Ascending aorta (tissue), 2 donors: ENCODE data around the gene SLC27A2. TPM values are rescaled to one million over a fixed set of nuclear protein-coding genes. Genes with fewer than 3 reads are reported as not detected.
"Not testable (repeated sequence)": the region's sequence is repeated elsewhere in the genome, so short reads cannot be mapped to it uniquely, and the experiment has no call there.

Experiments
- DNase-seq, 2 donors: peaks; one replicate each; pipeline ENCODE4 v3.0.0-alpha.2; 2019; ENCODE audit warnings: low spot score in 2 of 2
- H3K27ac ChIP-seq, 2 donors: fragments of 200-600 bp; sonication (generic); one replicate each; pipeline ENCODE4 v1.5.1; 2016 to 2017; ENCODE audit warnings: mild to moderate bottlenecking in 1 of 2
- H3K27me3 ChIP-seq: fragments of 200-600 bp; sonication (generic); one replicate; pipeline ENCODE4 v1.5.1; 2017
- H3K36me3 ChIP-seq, 2 donors: fragments of 200-600 bp; sonication (generic); one replicate each; pipeline ENCODE4 v1.5.1; 2016
- H3K4me1 ChIP-seq, 2 donors: fragments of 200-600 bp; sonication (generic); one replicate each; pipeline ENCODE4 v1.5.1; 2016 to 2017; ENCODE audit warnings: mild to moderate bottlenecking in 1 of 2
- H3K4me3 ChIP-seq, 2 donors: fragments of 200-600 bp; sonication (generic); one replicate each; pipeline ENCODE4 v1.5.1; 2016 to 2017; ENCODE audit warnings: mild to moderate bottlenecking in 1 of 2
- H3K9me3 ChIP-seq, 2 donors: fragments of 200-600 bp; sonication (generic); one replicate each; pipeline ENCODE4 v1.5.1; 2016
- CTCF ChIP-seq, 3 experiments: fragments of 200-600 bp in 2 of 3; fragments of 450-650 bp in 1 of 3; sonication (generic) in 2 of 3; IDR thresholded peaks; one replicate each; pipeline ENCODE4 v1.5.1; 2016 to 2019; ENCODE audit warnings: antibody characterized with exemption in 3 of 3, mild to moderate bottlenecking in 1 of 3, moderate library complexity in 1 of 3
- intact Hi-C: fragments of 100-400 bp; cut with DNase I; formaldehyde crosslinking; loops from one replicate; pipeline ENCODE4 v1.15.1; 2023
- total RNA-seq: library from RNA; depleted of rRNA; stranded (reverse); fragments of >200 nt; gene quantifications from one replicate; pipeline ENCODE4 v1.1.0, GENCODE V29; 2016

The SLC27A2 gene
- total RNA-seq: not detected

GRCh38 chr15:50181969-50182218 lies at the start of gene SLC27A2:
Gene SLC27A2 (plus strand): TSS chr15:50182196. CDS start chr15:50182428, 232 bp downstream.
- H3K27ac ChIP-seq: no peak within 1 kb of the TSS
- no peaks in the 10 kb centered on the region for H3K9me3 ChIP-seq
- no peak for DNase-seq
- H3K4me1 ChIP-seq: peaks cover 2 to 3% of the 10 kb centered on the region in 2 donors
- H3K27me3 ChIP-seq: no peaks in the 10 kb centered on the region
- peak in 1 of 3 experiments; percentile 14 for TF ChIP-seq CTCF (IDR thresholded peaks at IDR 0.05)
- peak within 1 kb of the TSS; percentile 49 to 65 for H3K4me3 ChIP-seq
- no peaks in the 10 kb centered on the region for H3K36me3 ChIP-seq
- intact Hi-C loops: no loop called here

- H3K36me3 ChIP-seq, H3K4me1 ChIP-seq, H3K27me3 ChIP-seq, H3K4me3 ChIP-seq, intact Hi-C loops, H3K27ac ChIP-seq, DNase-seq, H3K9me3 ChIP-seq: not testable (repeated sequence)
Measured at GRCh38 chr15:50132251-50132984, 49.6 kb upstream of the SLC27A2 start.

DNA sequence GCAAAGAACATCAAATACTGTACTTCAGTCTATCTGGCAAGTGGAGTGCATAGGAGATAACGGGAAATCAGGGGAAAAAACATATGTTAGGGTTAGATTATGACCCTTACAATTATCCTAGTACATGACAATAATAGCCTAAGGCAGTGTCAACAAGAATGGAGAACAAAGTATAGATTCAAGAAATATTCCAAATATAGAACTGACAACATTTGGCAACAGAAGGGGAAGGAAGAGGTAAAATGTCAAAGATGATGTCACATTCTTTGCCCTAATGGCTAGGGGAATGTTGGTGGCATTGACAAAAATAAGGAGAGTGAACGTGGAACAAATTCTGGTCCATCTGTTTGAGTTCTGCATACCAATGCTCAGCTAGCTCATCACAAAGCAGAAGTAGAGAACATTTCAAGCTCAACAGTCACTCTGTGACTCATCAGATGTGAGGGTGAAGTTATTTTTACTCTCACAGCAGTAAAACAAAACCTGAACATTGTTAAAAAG lies 47.4 kb upstream of the SLC27A2 start:
- no peak for DNase-seq
- no peaks in the 10 kb centered on the region for H3K36me3 ChIP-seq
- H3K27ac ChIP-seq: peak overlapping the region in 1 of 2 donors; percentile 68
- H3K4me3 ChIP-seq: no peak overlapping the region
- intact Hi-C loops: no loop called here
- TF ChIP-seq CTCF (IDR thresholded peaks at IDR 0.05): no peak
- H3K27me3 ChIP-seq: no peaks in the 10 kb centered on the region
- H3K9me3 ChIP-seq: no peaks in the 10 kb centered on the region
- peaks cover 0 to 9% of the 10 kb centered on the region in 2 donors for H3K4me1 ChIP-seq

GRCh38 chr15:50135031-50135551 lies 46.9 kb upstream of the SLC27A2 start:
- H3K36me3 ChIP-seq: no peaks in the 10 kb centered on the region
- TF ChIP-seq CTCF (IDR thresholded peaks at IDR 0.05): no peak
- intact Hi-C loops: no loop called here
- peak overlapping the region in 1 of 2 donors; percentile 68 for H3K27ac ChIP-seq
- H3K4me3 ChIP-seq: no peak overlapping the region
- no peaks in the 10 kb centered on the region for H3K9me3 ChIP-seq
- peaks cover 0 to 9% of the 10 kb centered on the region in 2 donors for H3K4me1 ChIP-seq
- no peak for DNase-seq
- H3K27me3 ChIP-seq: no peaks in the 10 kb centered on the region

- H3K4me1 ChIP-seq: peaks cover 0 to 9% of the 10 kb centered on the region in 2 donors
- H3K9me3 ChIP-seq: no peaks in the 10 kb centered on the region
- H3K36me3 ChIP-seq: no peaks in the 10 kb centered on the region
- no peak for TF ChIP-seq CTCF (IDR thresholded peaks at IDR 0.05)
- intact Hi-C loops: no loop called here
- no peaks in the 10 kb centered on the region for H3K27me3 ChIP-seq
- DNase-seq: no peak
- no peak overlapping the region for H3K4me3 ChIP-seq
- no peak overlapping the region for H3K27ac ChIP-seq
Measured at GRCh38 chr15:50137330-50137761, 44.6 kb upstream of the SLC27A2 start.

- no peaks in the 10 kb centered on the region for H3K9me3 ChIP-seq
- H3K4me3 ChIP-seq: no peak overlapping the region
- no peak overlapping the region for H3K27ac ChIP-seq
- no peak for DNase-seq
- H3K4me1 ChIP-seq: peaks cover 0 to 9% of the 10 kb centered on the region in 2 donors
- no peaks in the 10 kb centered on the region for H3K36me3 ChIP-seq
- intact Hi-C loops: no loop called here
- no peaks in the 10 kb centered on the region for H3K27me3 ChIP-seq
- TF ChIP-seq CTCF (IDR thresholded peaks at IDR 0.05): no peak
Measured at GRCh38 chr15:50137893-50138292, 44.1 kb upstream of the SLC27A2 start.
